ENCODE data around the gene MRPL40.

The MRPL40 gene

DNA sequence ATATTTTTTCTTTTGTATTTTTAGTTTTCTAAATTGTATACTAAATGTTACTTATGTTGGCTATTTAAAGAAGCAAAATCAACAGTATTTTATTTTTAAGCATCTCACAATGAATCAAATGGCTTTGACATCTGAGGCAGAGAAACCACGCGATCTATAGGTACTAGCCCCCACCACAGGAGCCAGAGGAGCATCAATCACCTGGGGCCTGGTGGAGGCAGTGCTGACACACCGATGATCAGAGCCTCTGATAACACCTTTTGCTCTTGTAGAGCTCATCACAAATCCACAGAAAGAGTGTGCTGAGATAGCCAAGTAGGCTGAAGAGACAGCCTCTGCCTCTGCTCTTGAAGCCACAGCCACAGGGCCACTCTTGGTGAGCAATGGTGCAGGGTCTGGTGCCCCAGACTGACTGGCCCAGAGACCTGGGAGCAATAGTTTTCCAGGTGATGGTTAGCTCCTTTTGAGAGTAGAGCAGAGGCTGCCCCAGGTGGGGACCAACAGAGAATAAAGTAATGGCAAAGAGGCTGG is 26.0 kb upstream of the MRPL40 start:
- TF ChIP-seq GABPA (IDR thresholded peaks at IDR 0.05; ENCODE audit: low read depth) (no peak), SPI1 (IDR thresholded peaks at IDR 0.05; ENCODE audit: borderline replicate concordance, low read depth) (no peak), POLR2AphosphoS5 (IDR thresholded peaks at IDR 0.05; ENCODE audit: low read depth) (no peak)
- TF ChIP-seq, protein P1, sequence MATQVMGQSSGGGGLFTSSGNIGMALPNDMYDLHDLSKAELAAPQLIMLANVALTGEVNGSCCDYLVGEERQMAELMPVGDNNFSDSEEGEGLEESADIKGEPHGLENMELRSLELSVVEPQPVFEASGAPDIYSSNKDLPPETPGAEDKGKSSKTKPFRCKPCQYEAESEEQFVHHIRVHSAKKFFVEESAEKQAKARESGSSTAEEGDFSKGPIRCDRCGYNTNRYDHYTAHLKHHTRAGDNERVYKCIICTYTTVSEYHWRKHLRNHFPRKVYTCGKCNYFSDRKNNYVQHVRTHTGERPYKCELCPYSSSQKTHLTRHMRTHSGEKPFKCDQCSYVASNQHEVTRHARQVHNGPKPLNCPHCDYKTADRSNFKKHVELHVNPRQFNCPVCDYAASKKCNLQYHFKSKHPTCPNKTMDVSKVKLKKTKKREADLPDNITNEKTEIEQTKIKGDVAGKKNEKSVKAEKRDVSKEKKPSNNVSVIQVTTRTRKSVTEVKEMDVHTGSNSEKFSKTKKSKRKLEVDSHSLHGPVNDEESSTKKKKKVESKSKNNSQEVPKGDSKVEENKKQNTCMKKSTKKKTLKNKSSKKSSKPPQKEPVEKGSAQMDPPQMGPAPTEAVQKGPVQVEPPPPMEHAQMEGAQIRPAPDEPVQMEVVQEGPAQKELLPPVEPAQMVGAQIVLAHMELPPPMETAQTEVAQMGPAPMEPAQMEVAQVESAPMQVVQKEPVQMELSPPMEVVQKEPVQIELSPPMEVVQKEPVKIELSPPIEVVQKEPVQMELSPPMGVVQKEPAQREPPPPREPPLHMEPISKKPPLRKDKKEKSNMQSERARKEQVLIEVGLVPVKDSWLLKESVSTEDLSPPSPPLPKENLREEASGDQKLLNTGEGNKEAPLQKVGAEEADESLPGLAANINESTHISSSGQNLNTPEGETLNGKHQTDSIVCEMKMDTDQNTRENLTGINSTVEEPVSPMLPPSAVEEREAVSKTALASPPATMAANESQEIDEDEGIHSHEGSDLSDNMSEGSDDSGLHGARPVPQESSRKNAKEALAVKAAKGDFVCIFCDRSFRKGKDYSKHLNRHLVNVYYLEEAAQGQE (IDR thresholded peaks at IDR 0.05; ENCODE audit: insufficient replicate concordance, low read depth): no peak
- TF ChIP-seq, protein P2, sequence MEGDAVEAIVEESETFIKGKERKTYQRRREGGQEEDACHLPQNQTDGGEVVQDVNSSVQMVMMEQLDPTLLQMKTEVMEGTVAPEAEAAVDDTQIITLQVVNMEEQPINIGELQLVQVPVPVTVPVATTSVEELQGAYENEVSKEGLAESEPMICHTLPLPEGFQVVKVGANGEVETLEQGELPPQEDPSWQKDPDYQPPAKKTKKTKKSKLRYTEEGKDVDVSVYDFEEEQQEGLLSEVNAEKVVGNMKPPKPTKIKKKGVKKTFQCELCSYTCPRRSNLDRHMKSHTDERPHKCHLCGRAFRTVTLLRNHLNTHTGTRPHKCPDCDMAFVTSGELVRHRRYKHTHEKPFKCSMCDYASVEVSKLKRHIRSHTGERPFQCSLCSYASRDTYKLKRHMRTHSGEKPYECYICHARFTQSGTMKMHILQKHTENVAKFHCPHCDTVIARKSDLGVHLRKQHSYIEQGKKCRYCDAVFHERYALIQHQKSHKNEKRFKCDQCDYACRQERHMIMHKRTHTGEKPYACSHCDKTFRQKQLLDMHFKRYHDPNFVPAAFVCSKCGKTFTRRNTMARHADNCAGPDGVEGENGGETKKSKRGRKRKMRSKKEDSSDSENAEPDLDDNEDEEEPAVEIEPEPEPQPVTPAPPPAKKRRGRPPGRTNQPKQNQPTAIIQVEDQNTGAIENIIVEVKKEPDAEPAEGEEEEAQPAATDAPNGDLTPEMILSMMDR (IDR thresholded peaks at IDR 0.05; ENCODE audit: insufficient read depth, low read length): no peak
- H3K4me3 ChIP-seq (replicated peaks; ENCODE audit: insufficient read depth, low read length): no peak overlapping the region
- H3K27ac ChIP-seq (replicated peaks): no peak overlapping the region

DNA sequence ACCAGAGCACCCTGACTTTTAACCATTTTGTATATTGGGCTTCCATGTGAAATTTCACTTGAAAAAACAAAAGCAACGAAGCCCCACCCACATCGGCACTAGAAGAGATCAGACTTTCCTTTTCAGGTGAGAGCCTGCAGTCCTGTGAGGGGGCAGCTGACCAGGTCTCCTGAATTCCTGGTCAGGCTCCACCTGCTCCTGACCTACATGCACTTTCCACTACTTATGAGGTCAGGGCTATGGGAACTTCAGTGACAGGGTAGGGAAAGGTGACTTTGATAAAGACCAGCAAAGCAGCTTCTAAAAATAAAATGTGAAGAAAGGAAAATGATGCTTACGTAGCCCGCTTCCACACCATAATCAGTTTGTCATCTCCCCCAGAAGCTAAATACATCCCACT is 25.5 kb upstream of the MRPL40 start:
- DNase-seq (ENCODE audit: low read depth in 1 of 2, low spot score in 1 of 2): no peak
- H3K27me3 ChIP-seq (ENCODE audit: insufficient read depth, poor library complexity, severe bottlenecking): no peaks in the 10 kb centered on the region
- no peak overlapping the region for H3K4me3 ChIP-seq (replicated peaks; ENCODE audit: insufficient read depth, low read length)
- TF ChIP-seq GABPA (IDR thresholded peaks at IDR 0.05; ENCODE audit: low read depth): no peak
- TF ChIP-seq, protein P1 (IDR thresholded peaks at IDR 0.05; ENCODE audit: insufficient replicate concordance, low read depth): no peak
- no peak for TF ChIP-seq POLR2AphosphoS5 (IDR thresholded peaks at IDR 0.05; ENCODE audit: low read depth)
- TF ChIP-seq, protein P2 (IDR thresholded peaks at IDR 0.05; ENCODE audit: insufficient read depth, low read length): no peak
- TF ChIP-seq SPI1 (IDR thresholded peaks at IDR 0.05; ENCODE audit: borderline replicate concordance, low read depth): no peak
- H3K27ac ChIP-seq (replicated peaks): no peak overlapping the region

More for the DNA sequence above, 26.0 kb upstream of the MRPL40 start:
- DNase-seq (ENCODE audit: low read depth in 1 of 2, low spot score in 1 of 2): no peak
- no peaks in the 10 kb centered on the region for H3K27me3 ChIP-seq (ENCODE audit: insufficient read depth, poor library complexity, severe bottlenecking)

DNA sequence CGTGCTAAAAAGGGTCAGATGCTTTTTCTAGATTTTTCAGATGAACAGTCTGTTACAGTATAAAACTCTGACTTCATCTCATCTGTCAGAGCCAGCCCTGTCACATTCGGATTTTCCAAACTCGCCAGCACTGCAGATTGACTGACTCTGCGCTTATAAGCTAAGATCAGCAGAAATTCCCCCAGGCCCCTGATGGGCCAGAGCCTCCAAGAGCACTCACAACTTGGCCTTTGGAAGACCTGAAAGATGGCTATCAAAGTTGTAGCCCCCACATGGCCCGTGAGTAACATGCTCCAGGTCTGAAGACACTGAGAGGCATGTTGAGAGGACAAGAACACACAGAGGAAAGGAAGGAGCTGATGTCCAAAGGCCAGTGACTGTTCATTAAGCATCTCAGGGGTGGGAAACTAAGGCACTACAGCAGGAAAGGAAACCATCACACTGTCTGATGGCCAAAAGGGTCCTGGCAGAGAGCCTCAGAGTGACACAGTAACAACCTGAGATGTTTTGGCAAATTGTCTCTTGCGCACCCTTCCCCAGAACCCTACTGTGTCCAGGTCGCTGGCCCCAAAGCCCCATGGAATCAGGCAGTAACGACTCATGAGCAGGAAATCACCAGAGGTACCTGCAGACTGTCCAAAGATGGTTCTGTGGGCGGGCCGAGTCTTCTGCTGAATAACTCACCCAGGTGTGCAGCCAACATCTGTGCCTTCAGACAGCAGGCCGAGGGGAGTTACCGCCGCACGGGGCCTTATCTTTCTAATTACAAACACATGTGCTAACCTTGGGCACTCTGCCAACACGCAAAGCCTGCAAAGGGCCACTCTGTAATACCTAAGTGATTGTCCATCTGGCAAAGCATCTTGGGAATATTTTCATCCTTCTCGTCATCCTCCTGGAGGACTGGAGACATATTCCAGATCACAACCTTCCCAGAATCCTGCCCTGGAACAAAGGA is 24.4 kb upstream of the MRPL40 start:
- TF ChIP-seq, protein P2 (IDR thresholded peaks at IDR 0.05; ENCODE audit: insufficient read depth, low read length): no peak
- no peak for TF ChIP-seq POLR2AphosphoS5 (IDR thresholded peaks at IDR 0.05; ENCODE audit: low read depth)
- TF ChIP-seq, protein P1 (IDR thresholded peaks at IDR 0.05; ENCODE audit: insufficient replicate concordance, low read depth): no peak
- no peak for TF ChIP-seq SPI1 (IDR thresholded peaks at IDR 0.05; ENCODE audit: borderline replicate concordance, low read depth)
- Histone ChIP-seq H3K4me3 (replicated peaks; ENCODE audit: insufficient read depth, low read length) (no peak overlapping the region), H3K27me3 (ENCODE audit: insufficient read depth, poor library complexity, severe bottlenecking) (no peaks in the 10 kb centered on the region), H3K27ac (replicated peaks) (no peak overlapping the region)
- no peak for DNase-seq (ENCODE audit: low read depth in 1 of 2, low spot score in 1 of 2)
